ENCODE measurements around the gene PHACTR3. TPM values are rescaled to one million over a fixed set of nuclear protein-coding genes. Genes with fewer than 3 reads are reported as not detected.

The PHACTR3 gene
- total RNA-seq, 1 experiment from 2014 or later, result not detected

- H3K4me1 Mint-ChIP-seq, result no peaks in the 10 kb centered on the region
- H2BK120ac ChIP-seq (ENCODE audit: low read depth, low read length, poor library complexity, severe bottlenecking), result no peak overlapping the region
- H3K27me3 Mint-ChIP-seq (ENCODE audit: low read depth), result peaks cover 26% of the 10 kb centered on the region
- no peak overlapping the region for H2BK5ac ChIP-seq (ENCODE audit: insufficient read length, low read length)
- H2BK12ac ChIP-seq (ENCODE audit: insufficient read length, low read depth, low read length), result no peak overlapping the region
- no peak overlapping the region for H3K27ac ChIP-seq (ENCODE audit: insufficient read length, low read depth, low read length)
- no peak overlapping the region for H3T11ph ChIP-seq (ENCODE audit: low read length)
- H4K5ac ChIP-seq (ENCODE audit: insufficient read length, low read depth, low read length), result no peak overlapping the region
- no peak overlapping the region for H2BK20ac ChIP-seq (ENCODE audit: low read depth, low read length, poor library complexity, severe bottlenecking)
- no peaks in the 10 kb centered on the region for H3K36me3 Mint-ChIP-seq (ENCODE audit: insufficient read depth in 1 of 3, low read depth in 3 of 3)
- H3K4me3 Mint-ChIP-seq, result no peak overlapping the region
- H3K14ac ChIP-seq (ENCODE audit: insufficient read depth, low read length), result no peak overlapping the region
- H4K91ac ChIP-seq (ENCODE audit: insufficient read length, low read depth, low read length), result no peak overlapping the region
- H2BK15ac ChIP-seq (ENCODE audit: low read depth, low read length), result no peak overlapping the region
- TF ChIP-seq, protein P1, sequence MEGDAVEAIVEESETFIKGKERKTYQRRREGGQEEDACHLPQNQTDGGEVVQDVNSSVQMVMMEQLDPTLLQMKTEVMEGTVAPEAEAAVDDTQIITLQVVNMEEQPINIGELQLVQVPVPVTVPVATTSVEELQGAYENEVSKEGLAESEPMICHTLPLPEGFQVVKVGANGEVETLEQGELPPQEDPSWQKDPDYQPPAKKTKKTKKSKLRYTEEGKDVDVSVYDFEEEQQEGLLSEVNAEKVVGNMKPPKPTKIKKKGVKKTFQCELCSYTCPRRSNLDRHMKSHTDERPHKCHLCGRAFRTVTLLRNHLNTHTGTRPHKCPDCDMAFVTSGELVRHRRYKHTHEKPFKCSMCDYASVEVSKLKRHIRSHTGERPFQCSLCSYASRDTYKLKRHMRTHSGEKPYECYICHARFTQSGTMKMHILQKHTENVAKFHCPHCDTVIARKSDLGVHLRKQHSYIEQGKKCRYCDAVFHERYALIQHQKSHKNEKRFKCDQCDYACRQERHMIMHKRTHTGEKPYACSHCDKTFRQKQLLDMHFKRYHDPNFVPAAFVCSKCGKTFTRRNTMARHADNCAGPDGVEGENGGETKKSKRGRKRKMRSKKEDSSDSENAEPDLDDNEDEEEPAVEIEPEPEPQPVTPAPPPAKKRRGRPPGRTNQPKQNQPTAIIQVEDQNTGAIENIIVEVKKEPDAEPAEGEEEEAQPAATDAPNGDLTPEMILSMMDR (conservative IDR thresholded peaks at IDR 0.05), result no peak
- H3K9ac ChIP-seq (ENCODE audit: extremely low read depth, insufficient read length, low read length), result no peak overlapping the region
- H3K27ac Mint-ChIP-seq, result no peak overlapping the region
- no peak for DNase-seq
- no peaks in the 10 kb centered on the region for H3K79me2 ChIP-seq (ENCODE audit: insufficient read depth, low read length)
- H3K4me1 ChIP-seq (ENCODE audit: insufficient read depth, low read length), result no peaks in the 10 kb centered on the region
- no peaks in the 10 kb centered on the region for H4K20me1 ChIP-seq (ENCODE audit: control insufficient read depth, insufficient read depth, insufficient read length)
- H3K27me3 ChIP-seq (ENCODE audit: insufficient read depth, low read length), result no peaks in the 10 kb centered on the region
- H3K9me3 Mint-ChIP-seq, result peaks cover 6 to 33% of the 10 kb centered on the region in 2 experiments; a peak in 4 of 5 replicates
- no peak overlapping the region for H3K4me2 ChIP-seq (ENCODE audit: insufficient read depth, insufficient read length, low read length)
- H3K9me3 ChIP-seq (ENCODE audit: control insufficient read depth, low read depth, low read length), result no peaks in the 10 kb centered on the region
- WGBS (ENCODE audit: extremely low coverage, insufficient read length, low lambda C conversion rate), result no CpG with 5 or more reads among the region's 2 CpGs
- no peak overlapping the region for H3K23ac ChIP-seq (ENCODE audit: insufficient read length, low read depth, low read length)
- no peaks in the 10 kb centered on the region for H3K79me1 ChIP-seq (ENCODE audit: insufficient read depth, low read depth, low read length, poor library complexity, severe bottlenecking)
- H4K8ac ChIP-seq (replicated peaks; ENCODE audit: insufficient read length, low read depth, low read length), result no peak overlapping the region
- no peak overlapping the region for H3K56ac ChIP-seq (ENCODE audit: insufficient read length, low read depth, low read length)
- H2AK5ac ChIP-seq (ENCODE audit: insufficient read length, low read length), result no peak overlapping the region
- no peaks in the 10 kb centered on the region for H3K23me2 ChIP-seq (ENCODE audit: insufficient read length, low read depth, low read length, poor library complexity, severe bottlenecking)
- no peak overlapping the region for H3K4ac ChIP-seq (ENCODE audit: low read depth, low read length)
- no peak overlapping the region for H2AFZ ChIP-seq (ENCODE audit: low read length)
- no peak overlapping the region for H3K18ac ChIP-seq (ENCODE audit: insufficient read length, low read depth, low read length)
These were observed 253.6 kb downstream of the PHACTR3 start for GRCh38 chr20:59857966-59858365.

Data from H9 (cell line).